ENCODE results near the gene MORC1.
"Not testable (repeated sequence)": the region's sequence is repeated elsewhere in the genome, so short reads cannot be mapped to it uniquely, and the experiment has no call there.

The MORC1 gene

DNA sequence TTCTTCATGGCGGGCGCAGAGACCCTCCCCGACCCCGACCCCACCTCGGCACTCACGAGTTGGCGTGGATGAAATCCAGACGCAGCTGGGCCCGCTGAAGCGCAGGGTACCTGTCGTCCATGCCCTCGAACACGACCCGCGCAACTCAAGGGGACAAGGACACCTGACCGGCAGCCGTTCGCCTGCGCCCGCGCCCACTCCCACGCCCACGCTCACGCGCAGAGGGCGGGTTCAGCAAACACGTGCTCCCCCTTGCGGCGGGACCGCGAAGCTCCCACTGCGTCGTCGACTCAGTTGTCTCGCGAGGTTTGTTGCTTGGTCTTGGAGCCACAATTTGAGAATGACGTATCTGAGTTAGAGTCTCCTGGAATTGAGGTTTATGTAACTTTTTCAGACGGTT, at the start of gene MORC1:
TSS of gene MORC1 (minus strand) at position 196 of the 400 bp plus-strand sequence. CDS start at position 121, 75 bp downstream.
- DNase-seq = no peak

- DNase-seq = no peak
Observed at GRCh38 chr3:109165905-109166304, 48.0 kb upstream of the MORC1 start.

GRCh38 chr3:109161487-109162123, 43.7 kb upstream of the MORC1 start:
- no peak for DNase-seq

- no peak for DNase-seq
Observed at GRCh38 chr3:109155828-109156227, 37.9 kb upstream of the MORC1 start.

GRCh38 chr3:109154979-109155378, 37.0 kb upstream of the MORC1 start:
- no peak for DNase-seq

DNA sequence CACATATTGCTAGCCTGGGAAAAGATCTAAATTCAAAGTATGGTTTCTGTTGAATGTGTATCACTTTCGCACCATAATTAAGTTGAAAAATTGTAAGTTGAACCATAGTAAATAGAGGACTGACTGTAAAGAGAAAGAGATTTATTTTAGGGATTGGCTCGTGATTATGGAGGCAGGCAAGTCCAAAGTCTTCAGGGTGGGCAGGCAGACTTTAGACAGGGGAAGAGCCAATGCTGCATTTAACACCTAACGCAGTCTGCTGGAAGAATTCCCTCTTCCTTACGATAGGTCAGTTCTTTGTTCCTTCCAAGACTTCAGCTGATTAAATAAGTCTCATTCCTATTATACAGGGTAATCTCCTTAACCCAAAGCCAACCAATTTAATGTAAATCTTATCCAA, 34.4 kb upstream of the MORC1 start:
- no peak for DNase-seq

DNA sequence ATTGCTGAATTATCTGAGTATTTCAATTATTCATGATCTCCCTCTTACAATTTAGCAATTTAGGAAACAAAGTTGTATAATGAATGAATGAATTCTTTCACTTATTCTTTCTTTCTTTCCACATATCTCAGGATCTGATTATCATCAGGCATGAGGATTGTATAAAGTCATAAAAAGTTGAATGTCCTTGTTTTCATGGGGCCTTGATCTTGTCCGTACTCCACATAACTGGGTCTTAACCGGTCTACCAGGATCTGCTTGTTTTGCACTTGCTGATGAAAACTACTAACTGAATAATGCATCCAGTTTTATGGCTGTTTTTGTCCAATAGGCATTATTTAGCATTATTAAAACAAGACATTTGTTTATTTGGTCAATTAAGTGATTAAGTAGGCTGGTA, 31.1 kb upstream of the MORC1 start:
- no peak for DNase-seq

DNA sequence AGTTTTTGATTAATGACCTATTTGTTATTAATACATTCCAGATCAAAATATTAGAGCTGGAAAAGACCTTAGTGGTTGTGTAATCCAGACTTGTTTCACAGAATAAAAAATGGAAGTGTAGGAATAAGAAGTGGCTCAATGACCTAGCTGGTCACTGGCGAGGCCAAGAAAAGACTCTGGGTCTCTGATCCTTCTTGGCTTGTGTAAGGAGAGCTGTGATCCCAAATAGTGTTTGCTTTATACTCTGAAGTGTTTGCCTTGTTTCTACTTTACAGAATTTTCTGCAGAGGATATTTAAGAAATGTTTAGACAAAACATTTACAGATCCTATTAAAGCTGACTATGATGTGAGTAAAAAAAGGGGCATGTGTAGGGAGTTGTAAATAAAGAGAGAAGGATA, 25.7 kb upstream of the MORC1 start:
- DNase-seq = no peak

GRCh38 chr3:109140318-109140717, 22.4 kb upstream of the MORC1 start:
- no peak for DNase-seq

DNA sequence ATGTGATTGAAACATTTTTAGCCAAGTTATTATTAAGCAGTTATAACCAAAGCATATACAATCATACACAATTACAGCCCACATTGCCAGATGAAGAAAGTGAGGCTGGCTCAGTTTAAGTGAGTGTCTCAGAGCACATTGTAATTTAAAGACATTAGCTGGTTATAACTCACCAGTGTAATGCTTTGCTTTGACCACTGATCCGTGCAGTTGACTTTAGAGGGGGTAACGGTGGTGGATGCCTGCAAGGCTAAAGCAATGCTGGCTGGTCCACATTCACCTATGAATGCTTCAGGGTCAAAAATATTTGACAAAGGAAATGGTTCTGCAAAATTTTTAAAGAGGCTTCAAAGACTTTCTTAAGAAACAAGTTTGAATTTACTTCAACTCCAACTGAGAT, 19.8 kb upstream of the MORC1 start:
- DNase-seq = no peak

- DNase-seq = no peak
Observed at GRCh38 chr3:109136523-109136922, 18.6 kb upstream of the MORC1 start, which contains the start of gene C3orf85. Gene C3orf85 (plus strand): TSS chr3:109136719. CDS start chr3:109136848, 129 bp downstream.

DNA sequence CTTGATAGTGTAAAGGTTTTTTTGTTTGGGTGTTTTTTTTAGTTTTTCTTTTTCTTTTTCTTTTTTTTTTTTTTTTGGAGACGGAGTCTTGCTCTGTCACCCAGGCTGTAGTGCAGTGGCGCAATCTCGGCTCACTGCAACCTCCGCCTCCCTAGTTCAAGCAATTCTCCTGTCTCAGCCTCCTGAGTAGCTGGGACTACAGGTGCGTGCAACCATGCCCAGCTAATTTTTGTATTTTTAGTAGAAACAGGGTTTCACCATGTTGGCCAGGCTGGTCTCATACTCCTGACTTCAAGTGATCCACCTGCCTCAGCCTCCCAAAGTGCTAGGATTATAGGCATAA, 15.5 kb upstream of the MORC1 start:
- DNase-seq = not testable (repeated sequence)

- no peak for DNase-seq
Observed at GRCh38 chr3:109132801-109133473, 15.0 kb upstream of the MORC1 start.

- no peak for DNase-seq
Observed at GRCh38 chr3:109131276-109131675, 13.3 kb upstream of the MORC1 start.

DNA sequence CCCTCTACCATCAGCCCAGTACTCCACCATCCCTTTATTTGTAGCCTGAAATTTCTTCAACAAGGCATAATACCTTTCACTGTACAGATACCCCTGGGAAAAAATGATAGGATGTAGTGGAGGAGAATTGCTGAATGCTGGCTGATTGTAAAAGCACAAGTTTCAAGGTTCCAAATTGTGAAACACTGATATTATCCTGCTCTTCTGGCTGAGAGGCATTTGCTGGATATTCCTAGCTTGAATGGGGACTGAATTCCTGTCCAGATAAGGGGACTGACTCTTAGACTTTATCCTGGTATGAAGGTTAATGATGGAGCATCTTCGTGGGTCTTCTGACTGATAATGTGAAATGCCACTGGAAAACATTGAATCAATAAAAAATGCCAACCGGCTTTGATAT, 9.6 kb upstream of the MORC1 start:
- DNase-seq = no peak

- DNase-seq = no peak
Observed at GRCh38 chr3:109125902-109126301, 8.0 kb upstream of the MORC1 start.

GRCh38 chr3:109122690-109123089, 4.8 kb upstream of the MORC1 start:
- no peak for DNase-seq

- DNase-seq = no peak
Observed at GRCh38 chr3:109118584-109118983, 650 bp upstream of the MORC1 start.

DNA sequence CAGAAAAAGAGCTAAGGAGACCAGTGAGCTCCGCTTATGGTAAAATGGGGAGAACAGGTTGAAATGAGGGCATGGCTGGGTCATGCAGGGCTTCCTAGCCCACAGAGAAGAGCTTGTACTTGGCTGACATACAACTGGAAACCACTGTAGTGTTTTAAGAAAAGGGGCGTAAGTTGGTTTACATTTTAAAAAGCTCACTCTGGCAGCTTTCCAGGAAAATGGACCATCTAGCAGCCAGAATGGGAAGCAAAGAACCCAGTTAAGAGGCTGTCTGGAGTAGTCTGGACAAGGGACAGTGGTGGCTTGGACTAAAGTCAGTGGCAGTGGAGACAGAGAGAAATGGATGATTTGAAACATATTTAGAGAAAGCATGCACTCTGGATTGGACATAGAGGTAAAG, 1.9 kb downstream of the MORC1 start:
- no peak for DNase-seq

- DNase-seq = no peak
Observed at GRCh38 chr3:109115451-109115850, 2.5 kb downstream of the MORC1 start.

DNA sequence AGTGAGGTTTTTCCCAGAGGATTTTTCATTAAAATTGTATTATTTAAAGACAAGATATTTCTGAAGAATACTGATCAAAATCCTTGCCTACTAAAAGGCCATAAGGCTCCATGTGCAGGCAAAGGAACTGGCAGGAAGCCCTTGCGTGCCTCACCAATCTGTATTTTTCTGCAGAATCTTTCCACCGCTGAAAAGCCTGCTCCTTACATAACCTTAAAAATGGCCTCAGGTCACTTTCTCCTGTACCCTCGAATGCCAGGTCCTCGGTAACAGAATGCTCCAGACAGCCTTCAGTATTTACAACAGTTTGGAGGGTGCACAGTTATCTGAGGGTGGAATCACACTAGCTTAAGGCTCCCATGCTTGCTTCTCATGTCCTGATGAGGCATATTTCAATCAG, 3.2 kb downstream of the MORC1 start:
- no peak for DNase-seq

- no peak for DNase-seq
Observed at GRCh38 chr3:109112946-109113760, 4.8 kb downstream of the MORC1 start.

GRCh38 chr3:109109574-109109973, 8.4 kb downstream of the MORC1 start:
- DNase-seq = no peak

DNA sequence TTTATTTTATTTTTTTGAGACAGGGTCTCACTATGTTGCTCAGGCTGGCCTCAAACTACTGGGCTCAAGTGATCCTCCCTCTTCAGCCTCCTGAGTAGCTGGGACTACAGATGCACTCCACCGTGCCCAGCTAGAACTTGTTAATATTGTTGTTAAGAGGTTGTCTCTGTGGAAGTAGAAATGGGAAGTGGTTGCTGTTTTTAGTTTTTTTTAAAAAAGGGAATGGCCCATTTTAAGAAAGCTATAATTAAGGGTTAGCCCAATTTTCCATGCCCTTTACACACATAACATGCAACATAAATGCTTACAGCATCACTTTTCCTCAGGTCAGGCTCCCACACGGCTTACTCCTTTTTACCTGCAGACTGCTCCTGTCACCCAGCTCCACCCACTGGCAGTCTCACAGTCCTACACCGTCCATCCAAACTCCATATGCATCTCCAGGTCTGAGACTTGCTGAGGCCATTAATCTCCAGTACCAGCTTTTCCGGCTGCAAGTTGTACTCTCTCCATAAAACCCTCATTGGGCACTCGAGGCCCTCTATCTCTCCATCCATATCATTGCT, 19.8 kb downstream of the MORC1 start:
- no peak for DNase-seq

All from NCI-H2227 treated with DMSO at 0.1 percent for 48 hours (cell line).